GM12873 (cell line): ENCODE data around the gene ZNF141.

Experiments
- CTCF ChIP-seq: IDR thresholded peaks from 2 replicates; pipeline ENCODE4 v1.5.1; 2012; ENCODE audit warnings: low read depth, mild to moderate bottlenecking, moderate library complexity, low read length, control low read depth; ENCODE audit not compliant: insufficient read depth; ENCODE audit errors: missing control alignments

Gene ZNF141

DNA sequence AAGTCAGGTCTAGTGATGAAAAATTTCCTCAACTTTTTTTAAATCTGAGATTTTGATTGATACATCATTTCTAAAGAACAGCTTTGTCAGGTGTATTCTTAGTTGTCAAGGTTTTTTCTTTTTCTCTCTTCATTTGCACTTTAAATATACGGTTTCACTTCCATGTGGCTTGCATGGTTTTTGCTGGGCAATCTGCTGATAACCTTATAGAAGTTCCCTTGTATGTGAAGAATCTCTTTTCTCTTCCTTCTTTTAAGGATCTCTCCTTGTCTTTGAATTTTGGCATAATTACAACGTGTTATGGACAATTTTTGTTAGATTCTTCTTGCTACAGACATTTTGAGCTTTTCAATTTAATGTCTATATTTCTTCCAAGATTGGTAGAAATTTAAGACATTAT lies 85.0 kb downstream of the ZNF141 start:
- TF ChIP-seq CTCF = no peak
